ENCODE results near the gene COL6A3. TPM values are rescaled to one million over a fixed set of nuclear protein-coding genes. Genes with fewer than 3 reads are reported as not detected.

The COL6A3 gene
- total RNA-seq, 1 donor from 2014 or later: 119 TPM

DNA sequence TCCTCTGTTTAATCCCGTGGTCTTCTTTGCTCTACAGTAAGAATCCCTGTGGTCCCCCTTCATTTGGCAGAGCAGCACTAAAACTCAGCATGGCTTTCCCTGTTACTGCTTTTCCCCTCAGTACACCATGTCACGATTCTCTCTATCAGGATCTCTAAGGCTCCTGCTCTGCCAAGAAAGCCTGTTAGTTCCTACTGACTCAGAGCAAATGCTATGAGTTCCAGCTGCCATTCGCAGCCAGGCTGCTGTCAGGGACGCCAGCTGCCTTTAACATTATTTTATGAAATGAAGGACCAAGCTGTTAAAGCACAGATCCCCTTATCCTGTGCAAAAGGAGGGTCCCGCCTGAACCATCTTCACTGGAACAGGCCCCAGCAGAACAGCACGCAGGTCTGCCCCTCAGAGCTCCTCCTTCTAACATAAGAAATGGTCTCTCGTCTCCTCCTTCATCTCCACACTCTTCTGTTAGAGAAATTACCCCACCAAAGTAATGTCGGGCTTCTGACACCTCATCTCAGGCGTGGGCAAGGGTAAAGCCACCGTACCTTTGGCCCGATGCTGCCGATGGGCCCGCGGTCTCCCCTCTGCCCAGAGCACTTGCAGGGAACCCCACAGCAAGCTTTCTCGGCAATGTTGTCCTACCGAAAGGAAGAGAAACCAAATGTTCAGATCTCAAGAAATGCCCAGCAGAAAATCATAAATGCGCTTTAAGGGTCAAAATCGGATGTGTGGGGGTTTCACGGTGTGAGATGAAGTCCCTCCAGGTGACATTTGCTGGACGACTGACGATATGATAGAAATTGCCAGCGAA lies 52.6 kb downstream of the COL6A3 start:
- peaks cover 25% of the 10 kb centered on the region for H3K36me3 ChIP-seq
- no peak overlapping the region for H3K4me3 ChIP-seq
- no peak for DNase-seq
- intact Hi-C loops (cut with DNase I): no loop called here
- ATAC-seq: peak; percentile 35
- peaks cover 10% of the 10 kb centered on the region for H3K27me3 ChIP-seq
- no peak for TF ChIP-seq CTCF (IDR thresholded peaks at IDR 0.05)
- H3K9me3 ChIP-seq: no peaks in the 10 kb centered on the region
- peak overlapping the region; percentile 24 for H3K27ac ChIP-seq
- H3K4me1 ChIP-seq: no peaks in the 10 kb centered on the region

DNA sequence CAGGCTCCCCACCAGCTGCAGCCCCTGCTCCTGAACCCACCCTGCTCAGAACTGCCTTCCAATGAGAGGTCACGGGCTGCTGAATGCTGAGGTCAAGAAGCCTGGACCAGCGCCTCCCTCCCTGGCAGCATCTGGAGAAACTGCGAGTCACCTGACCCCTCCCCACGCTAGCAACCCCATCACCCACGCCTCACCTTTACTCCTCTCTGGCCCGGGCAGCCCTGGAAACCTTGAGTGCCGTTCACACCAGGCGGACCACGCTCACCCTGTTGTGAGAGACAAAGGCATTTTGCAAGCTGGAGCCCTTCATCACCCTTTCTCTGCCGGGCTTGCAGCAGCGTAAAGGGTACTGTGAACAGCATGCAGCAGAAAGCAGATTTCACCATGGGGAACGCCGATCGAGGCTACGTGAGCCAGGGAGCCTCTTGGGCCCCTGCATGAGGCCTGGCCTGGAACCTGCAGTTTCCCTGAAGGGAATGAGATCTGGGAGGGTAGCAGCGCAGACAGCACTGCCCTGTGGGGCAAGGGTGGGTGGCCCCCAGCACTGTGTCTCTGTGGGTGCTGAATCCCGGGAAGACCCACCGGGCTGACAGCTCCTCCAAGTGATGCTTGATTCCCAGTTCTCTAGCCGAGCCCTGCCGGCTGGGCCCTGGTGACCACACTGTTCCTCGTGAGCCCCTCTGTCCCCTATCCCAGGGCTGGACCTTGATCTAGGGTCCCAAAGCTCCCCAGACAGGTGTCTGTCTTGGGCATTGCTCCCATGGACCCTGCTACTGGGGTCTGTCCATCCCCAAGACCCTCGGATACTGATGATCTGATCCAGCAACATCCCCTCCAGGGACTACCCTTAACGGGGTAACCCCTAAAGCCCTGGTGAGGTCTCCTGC lies 53.8 kb downstream of the COL6A3 start:
- ATAC-seq (no peak), DNase-seq (no peak)
- H3K4me1 ChIP-seq: peaks cover 2% of the 10 kb centered on the region
- H3K27ac ChIP-seq: peak overlapping the region; percentile 42
- H3K9me3 ChIP-seq: no peaks in the 10 kb centered on the region
- peaks cover 10% of the 10 kb centered on the region for H3K27me3 ChIP-seq
- H3K36me3 ChIP-seq: peaks cover 15% of the 10 kb centered on the region
- intact Hi-C loops (cut with DNase I): no loop called here
- no peak for TF ChIP-seq CTCF (IDR thresholded peaks at IDR 0.05)
- no peak overlapping the region for H3K4me3 ChIP-seq

DNA sequence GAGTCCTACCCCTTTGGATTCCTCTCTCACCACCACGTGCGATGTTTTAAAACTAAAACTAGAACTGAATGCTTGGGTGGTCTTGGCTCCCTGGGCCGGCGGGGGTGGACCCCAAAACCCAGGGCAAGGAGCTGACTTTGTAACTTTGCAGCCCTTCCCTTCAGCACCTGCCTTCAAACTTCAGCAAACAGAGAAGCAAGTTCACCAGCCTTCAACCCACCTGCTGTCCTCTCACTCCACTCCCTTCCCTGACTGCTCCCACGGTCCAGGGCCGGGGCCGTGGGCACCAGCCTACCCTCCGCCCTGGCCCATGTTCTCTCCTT lies 54.5 kb downstream of the COL6A3 start:
- Histone ChIP-seq H3K27ac (peak overlapping the region; percentile 42), H3K9me3 (no peaks in the 10 kb centered on the region), H3K4me3 (no peak overlapping the region), H3K4me1 (peaks cover 6% of the 10 kb centered on the region), H3K27me3 (peaks cover 10% of the 10 kb centered on the region), H3K36me3 (peaks cover 15% of the 10 kb centered on the region)
- DNase-seq (no peak), ATAC-seq (no peak)
- intact Hi-C loops (cut with DNase I): no loop called here
- no peak for TF ChIP-seq CTCF (IDR thresholded peaks at IDR 0.05)

DNA sequence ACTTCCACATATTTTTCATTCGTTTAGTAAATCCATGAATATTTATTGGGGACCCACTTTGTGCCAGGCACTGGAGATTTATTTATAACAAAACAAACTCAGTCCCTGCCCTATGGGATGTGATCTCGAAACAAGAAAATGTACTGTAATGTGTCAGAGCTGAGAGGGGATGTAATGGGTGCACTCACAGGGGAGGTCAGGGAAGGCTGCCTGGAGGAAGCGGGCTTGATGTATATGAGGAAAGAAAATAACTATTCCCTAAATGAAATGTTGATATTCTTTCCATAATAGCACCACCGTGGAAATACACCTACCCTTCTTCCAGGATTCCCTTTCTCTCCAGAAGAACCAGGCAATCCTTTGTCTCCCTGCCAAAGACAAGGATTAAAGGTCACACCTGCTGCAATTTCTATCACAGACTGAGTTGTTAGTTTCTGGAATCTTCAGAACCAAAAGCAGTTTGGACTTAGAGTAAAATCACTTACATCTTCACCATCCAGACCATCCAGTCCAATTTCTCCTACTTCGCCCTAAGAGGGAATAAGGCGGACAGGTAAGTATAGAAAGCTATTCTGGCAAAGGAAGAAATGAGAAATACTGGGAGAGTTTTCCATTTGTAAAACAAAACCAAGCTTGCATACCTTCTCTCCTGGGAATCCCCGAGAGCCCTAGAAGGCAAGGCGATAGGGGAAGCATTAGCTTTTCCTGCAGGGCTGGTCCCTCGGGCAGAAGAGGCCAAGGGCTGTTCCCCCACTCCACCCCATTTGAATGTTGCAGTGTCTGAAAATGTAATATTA lies 55.0 kb downstream of the COL6A3 start:
- Histone ChIP-seq H3K27ac (peak overlapping the region; percentile 42), H3K27me3 (peaks cover 10% of the 10 kb centered on the region), H3K4me3 (no peak overlapping the region), H3K36me3 (peaks cover 15% of the 10 kb centered on the region), H3K4me1 (peaks cover 6% of the 10 kb centered on the region), H3K9me3 (no peaks in the 10 kb centered on the region)
- DNase-seq (no peak), ATAC-seq (no peak)
- intact Hi-C loops (cut with DNase I): no loop called here
- no peak for TF ChIP-seq CTCF (IDR thresholded peaks at IDR 0.05)

GRCh38 chr2:237355701-237356100 lies 58.3 kb downstream of the COL6A3 start:
- ATAC-seq: no peak
- Histone ChIP-seq H3K4me1 (peaks cover 6% of the 10 kb centered on the region), H3K9me3 (no peaks in the 10 kb centered on the region), H3K27ac (no peak overlapping the region), H3K4me3 (no peak overlapping the region), H3K36me3 (peaks cover 7% of the 10 kb centered on the region), H3K27me3 (peaks cover 16% of the 10 kb centered on the region)
- intact Hi-C loops (cut with DNase I): no loop called here
- DNase-seq: no peak
- no peak for TF ChIP-seq CTCF (IDR thresholded peaks at IDR 0.05)

Measured in upper lobe of right lung (tissue), 1 donor.